Endodermal cell (in vitro differentiated cells): ENCODE results near the gene PRKCE. TPM values are rescaled to one million over a fixed set of nuclear protein-coding genes. Genes with fewer than 3 reads are reported as not detected.

Experiments
- DNase-seq: peaks from one replicate; pipeline ENCODE4 v3.0.0-alpha.2; 2017
- H3K27ac ChIP-seq: 2 replicates; pipeline ENCODE4 v1.5.1; 2013; ENCODE audit warnings: mild to moderate bottlenecking, low read depth, low read length, moderate library complexity
- H3K27me3 ChIP-seq: 2 replicates; pipeline ENCODE4 v1.6.1; 2013; ENCODE audit warnings: mild to moderate bottlenecking, low read length, moderate library complexity; ENCODE audit not compliant: insufficient read depth, control insufficient read depth, poor library complexity, severe bottlenecking
- H3K36me3 ChIP-seq: 2 replicates; pipeline ENCODE4 v1.7.0; 2013; ENCODE audit warnings: mild to moderate bottlenecking, low read length, moderate library complexity; ENCODE audit not compliant: control insufficient read depth, insufficient read depth
- H3K4me1 ChIP-seq: one replicate; pipeline ENCODE4 v1.7.0; 2013; ENCODE audit warnings: low read length; ENCODE audit not compliant: control insufficient read depth, insufficient read depth
- H3K4me3 ChIP-seq: 2 replicates; pipeline ENCODE4 v1.5.1; 2013; ENCODE audit warnings: mild to moderate bottlenecking, low read length, moderate library complexity
- H3K9ac ChIP-seq: 2 replicates; pipeline ENCODE4 v1.6.1; 2013; ENCODE audit warnings: mild to moderate bottlenecking, low read length, moderate library complexity; ENCODE audit not compliant: poor library complexity, severe bottlenecking; ENCODE audit errors: extremely low read depth
- H3K9me3 ChIP-seq: 2 replicates; pipeline ENCODE4 v1.6.1; 2013; ENCODE audit warnings: mild to moderate bottlenecking, low read length, moderate library complexity; ENCODE audit not compliant: control insufficient read depth
- H3K27ac Mint-ChIP-seq: 2 replicates; pipeline ENCODE4 v1.8.0; 2020; ENCODE audit warnings: mixed read lengths
- H3K27me3 Mint-ChIP-seq: 2 replicates; pipeline ENCODE4 v1.8.0; 2021; ENCODE audit warnings: mild to moderate bottlenecking, mixed read lengths; ENCODE audit not compliant: insufficient read depth
- H3K36me3 Mint-ChIP-seq: 2 replicates; pipeline ENCODE4 v1.8.0; 2020; ENCODE audit warnings: low read depth, mixed read lengths
- H3K4me1 Mint-ChIP-seq: 2 replicates; pipeline ENCODE4 v1.8.0; 2020; ENCODE audit warnings: mixed read lengths
- H3K4me3 Mint-ChIP-seq: 2 replicates; pipeline ENCODE4 v1.8.0; 2020; ENCODE audit warnings: mild to moderate bottlenecking, moderate library complexity, mixed read lengths
- H3K9me3 Mint-ChIP-seq: 2 replicates; pipeline ENCODE4 v1.8.0; 2020; ENCODE audit warnings: mild to moderate bottlenecking, mixed read lengths
- CTCF ChIP-seq: fragments of 200-600 bp; sonication (generic); conservative IDR thresholded peaks from 2 replicates; pipeline ENCODE4 v1.5.0; 2021; ENCODE audit warnings: antibody characterized with exemption, mild to moderate bottlenecking
- WGBS, 2 experiments: methylation state at CpG; one replicate each; pipeline versions ENCODE4 v1.1.5 to v1.1.7; 2013; ENCODE audit warnings: missing lambda C conversion rate in 2 of 2, mixed read lengths in 1 of 2; ENCODE audit not compliant: insufficient coverage in 1 of 2, insufficient read length in 1 of 2; 5-methylcytosine and 5-hydroxymethylcytosine counted together
- total RNA-seq, 2 donors: library from RNA; stranded (reverse); fragmentation: NEBNext Ultra II Directional in 1 of 2; extraction: Animal tissue kit (Norgen Biotek cat#: 25700) in 1 of 2; gene quantifications; 2 replicates in 1 of 2; 3 replicates in 1 of 2; pipeline ENCODE4 v1.2.1, GENCODE V29; 2021

The PRKCE gene
- total RNA-seq, 2 donors from 2014 or later: 1.4 to 1.7 TPM

- Mint-ChIP-seq H3K36me3 (no peaks in the 10 kb centered on the region), H3K9me3 (no peaks in the 10 kb centered on the region), H3K27me3 (no peaks in the 10 kb centered on the region), H3K4me3 (no peak overlapping the region), H3K27ac (no peak overlapping the region), H3K4me1 (peaks cover 19% of the 10 kb centered on the region)
- Histone ChIP-seq H3K4me1 (no peaks in the 10 kb centered on the region), H3K9me3 (no peaks in the 10 kb centered on the region), H3K27ac (no peak overlapping the region), H3K36me3 (no peaks in the 10 kb centered on the region), H3K4me3 (no peak overlapping the region), H3K27me3 (no peaks in the 10 kb centered on the region), H3K9ac (no peak overlapping the region)
- DNase-seq: no peak
- TF ChIP-seq CTCF: no peak
- WGBS, 2 experiments: 80 to 82% methylated on average over 3 to 4 of the region's 4 CpGs
Observed at GRCh38 chr2:46236006-46236875, 584.8 kb downstream of the PRKCE start.

- Mint-ChIP-seq H3K27me3 (no peaks in the 10 kb centered on the region), H3K4me1 (peaks cover 10% of the 10 kb centered on the region), H3K27ac (no peak overlapping the region)
Observed at GRCh38 chr2:46236876-46237859, 585.7 kb downstream of the PRKCE start.

More at GRCh38 chr2:46236876-46237859, 585.7 kb downstream of the PRKCE start:
- H3K36me3 Mint-ChIP-seq: no peaks in the 10 kb centered on the region
- 69 to 100% methylated on average over 2 to 7 of the region's 8 CpGs for WGBS, 2 experiments
- no peak overlapping the region for H3K9ac ChIP-seq
- no peak for DNase-seq
- H3K4me3 ChIP-seq: no peak overlapping the region
- no peaks in the 10 kb centered on the region for H3K9me3 ChIP-seq
- H3K27me3 ChIP-seq: no peaks in the 10 kb centered on the region
- no peaks in the 10 kb centered on the region for H3K9me3 Mint-ChIP-seq
- H3K4me1 ChIP-seq: no peaks in the 10 kb centered on the region
- H3K27ac ChIP-seq: no peak overlapping the region
- no peak for TF ChIP-seq CTCF
- no peaks in the 10 kb centered on the region for H3K36me3 ChIP-seq
- no peak overlapping the region for H3K4me3 Mint-ChIP-seq

Other genes with a start within 250 kb of the PRKCE start
- 10 to 100 TPM; 17.7 to 19.6 TPM for gene SRBD1, start 40.4 kb upstream of the PRKCE start, total RNA-seq